Stimulated activated naive B cell treated with anti-CD40 and anti-IgM and Interleukin-4, amounts not matched to agents 10 μg/mL and 1 μg/mL and 100 μg/mL, for 72 hours (primary cell): ENCODE data around the gene ATOSB.
A peak's percentile ranks its signal among the peaks of the same experiment; 100 is the strongest.

ENCODE experiments used
- ATAC-seq, 2 donors: fragments of 150-1000 bp; cut with Tn5 transposase; replicated peaks; 2 replicates each; pipeline ENCODE4 v1.10.0; 2021; ENCODE audit warnings: moderate library complexity in 1 of 2
- DNase-seq: peaks from one replicate; pipeline ENCODE4 v3.0.0; 2021
- H3K27ac Mint-ChIP-seq: one replicate; pipeline ENCODE4 v1.8.0; 2022; ENCODE audit warnings: mild to moderate bottlenecking, mixed read lengths
- H3K27me3 Mint-ChIP-seq, 2 donors: one replicate each; pipeline ENCODE4 v1.8.0; 2022; ENCODE audit warnings: mixed read lengths in 2 of 2
- H3K36me3 Mint-ChIP-seq, 2 donors: one replicate each; pipeline ENCODE4 v1.8.0; 2022; ENCODE audit warnings: mixed read lengths in 2 of 2, mild to moderate bottlenecking in 1 of 2
- H3K4me1 Mint-ChIP-seq, 2 donors: one replicate each; pipeline ENCODE4 v1.8.0; 2022; ENCODE audit warnings: mixed read lengths in 2 of 2, mild to moderate bottlenecking in 1 of 2
- H3K4me3 Mint-ChIP-seq, 2 donors: one replicate each; pipeline ENCODE4 v1.8.0; 2022; ENCODE audit warnings: mild to moderate bottlenecking in 2 of 2, mixed read lengths in 2 of 2, moderate library complexity in 1 of 2
- H3K9me3 Mint-ChIP-seq, 2 donors: one replicate each; pipeline ENCODE4 v1.8.0; 2022; ENCODE audit warnings: mixed read lengths in 2 of 2, mild to moderate bottlenecking in 1 of 2

The ATOSB gene

DNA sequence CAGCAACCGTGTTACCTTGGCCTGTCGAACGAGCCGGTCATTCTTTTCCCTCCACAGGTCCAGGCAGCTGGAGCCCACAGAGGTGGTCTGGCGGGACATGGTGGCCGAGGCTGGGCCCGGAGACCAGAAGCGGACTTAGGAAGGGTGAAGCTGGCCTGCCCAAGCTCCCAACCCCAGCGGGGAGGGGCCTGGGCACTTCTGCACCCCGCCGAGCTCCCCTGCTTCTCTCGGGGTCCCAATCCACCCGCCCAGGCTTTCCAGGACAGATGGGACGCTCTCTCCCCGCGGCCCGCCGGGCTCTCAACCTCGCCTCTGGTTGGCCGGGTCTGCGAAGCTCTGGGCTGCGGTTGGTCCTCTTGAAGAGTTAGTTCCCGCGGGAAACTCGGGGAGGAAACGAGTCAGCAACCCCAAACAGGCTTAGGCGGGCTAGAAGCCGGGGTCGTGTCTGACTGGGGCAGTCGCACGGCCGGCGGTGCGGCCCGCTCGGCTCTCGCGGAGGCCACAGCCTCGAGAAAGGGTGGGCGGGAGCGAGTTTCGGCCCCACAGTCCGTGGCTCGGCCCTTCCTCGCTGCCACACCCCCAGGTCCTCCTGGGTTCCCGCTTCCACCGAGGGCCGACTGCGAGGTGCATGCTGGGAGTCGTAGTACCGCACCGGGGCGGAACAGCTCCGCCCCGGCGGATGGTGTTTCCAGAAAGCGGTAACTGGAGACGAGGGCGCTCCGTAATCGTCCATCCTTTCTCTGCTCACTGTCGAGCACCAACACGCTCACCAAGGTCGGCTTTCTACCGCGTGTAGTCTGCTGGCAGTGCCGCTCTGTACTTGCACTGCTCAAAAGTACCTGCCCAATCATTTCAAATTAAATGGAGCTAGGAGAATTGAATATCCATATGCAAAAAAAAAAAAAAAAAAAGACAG lies 36.0 kb downstream of the ATOSB start, which contains the start of gene FANCG:
TSS of gene FANCG (minus strand) at position 517 of the 916 bp plus-strand sequence. CDS start at position 99, 418 bp downstream.
- ATAC-seq = peak; percentile 92 to 95
- Mint-ChIP-seq H3K4me3 (peak within 1 kb of the TSS; percentile 97 to 99), H3K27ac (peak within 1 kb of the TSS; percentile 99), H3K27me3 (no peaks in the 10 kb centered on the region), H3K9me3 (no peaks in the 10 kb centered on the region), H3K4me1 (peaks cover 24 to 40% of the 10 kb centered on the region in 2 donors), H3K36me3 (peaks cover 9 to 31% of the 10 kb centered on the region in 2 donors)
- peak; percentile 88 for DNase-seq

- Mint-ChIP-seq H3K4me3 (peak overlapping the region; percentile 97 to 99), H3K9me3 (no peaks in the 10 kb centered on the region), H3K27me3 (no peaks in the 10 kb centered on the region), H3K4me1 (peaks cover 24 to 45% of the 10 kb centered on the region in 2 donors), H3K27ac (peak overlapping the region; percentile 99), H3K36me3 (peaks cover 15 to 37% of the 10 kb centered on the region in 2 donors)
- ATAC-seq (peak in 1 of 2 donors; percentile 0), DNase-seq (no peak)
These were observed 36.6 kb downstream of the ATOSB start for GRCh38 chr9:35079041-35079425.

DNA sequence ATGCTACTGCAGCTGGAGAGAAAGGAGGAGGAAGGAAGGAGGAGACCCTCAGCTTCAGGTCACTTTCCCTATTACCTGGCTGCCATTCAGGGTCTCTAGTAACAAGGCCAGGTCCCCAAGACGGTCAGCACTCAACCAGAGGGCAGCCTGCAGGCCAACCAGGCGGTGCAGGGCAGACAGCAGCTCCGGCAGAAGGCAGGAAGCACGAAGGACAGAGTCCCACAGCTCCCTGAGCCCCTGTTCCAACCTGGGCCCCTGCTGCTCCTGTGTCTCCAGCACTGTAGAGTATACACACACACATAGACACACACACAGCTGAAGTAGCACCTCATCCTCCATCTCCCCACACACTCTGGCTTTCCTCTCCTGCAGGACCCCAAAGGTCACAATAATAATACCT lies 37.6 kb downstream of the ATOSB start:
- peaks cover 21 to 44% of the 10 kb centered on the region in 2 donors for H3K36me3 Mint-ChIP-seq
- peak overlapping the region; percentile 97 to 99 for H3K4me3 Mint-ChIP-seq
- no peak for ATAC-seq
- no peaks in the 10 kb centered on the region for H3K9me3 Mint-ChIP-seq
- H3K4me1 Mint-ChIP-seq = peaks cover 24 to 55% of the 10 kb centered on the region in 2 donors
- no peak for DNase-seq
- no peaks in the 10 kb centered on the region for H3K27me3 Mint-ChIP-seq
- H3K27ac Mint-ChIP-seq = no peak overlapping the region

DNA sequence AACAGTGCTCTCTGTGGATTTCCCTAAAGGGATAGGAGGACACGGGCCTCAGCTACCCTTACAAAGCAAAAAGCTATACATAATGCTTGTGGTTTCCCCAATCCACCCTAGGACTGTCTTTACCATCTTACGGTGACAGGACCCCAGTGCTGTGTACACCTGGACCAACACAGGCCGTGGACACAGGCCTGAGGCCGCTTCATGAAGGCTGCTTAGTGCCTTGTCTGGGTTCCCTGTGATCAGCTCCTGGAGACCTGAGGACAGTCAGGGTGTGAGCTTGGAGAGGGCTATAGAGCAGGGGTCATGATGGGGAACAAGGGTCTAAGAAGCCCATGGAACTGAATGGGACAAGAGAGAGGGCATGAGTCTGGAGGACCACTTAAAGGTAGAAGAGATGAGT lies 38.8 kb downstream of the ATOSB start:
- peaks cover 29 to 58% of the 10 kb centered on the region in 2 donors for H3K4me1 Mint-ChIP-seq
- peaks cover 21 to 44% of the 10 kb centered on the region in 2 donors for H3K36me3 Mint-ChIP-seq
- H3K4me3 Mint-ChIP-seq = no peak overlapping the region
- H3K27ac Mint-ChIP-seq = no peak overlapping the region
- H3K9me3 Mint-ChIP-seq = no peaks in the 10 kb centered on the region
- ATAC-seq (no peak), DNase-seq (no peak)
- no peaks in the 10 kb centered on the region for H3K27me3 Mint-ChIP-seq

- DNase-seq = no peak
- Mint-ChIP-seq H3K36me3 (peaks cover 32 to 55% of the 10 kb centered on the region in 2 donors), H3K4me1 (peaks cover 33 to 65% of the 10 kb centered on the region in 2 donors), H3K4me3 (no peak overlapping the region), H3K27ac (no peak overlapping the region), H3K9me3 (no peaks in the 10 kb centered on the region), H3K27me3 (no peaks in the 10 kb centered on the region)
- ATAC-seq = no peak
These were observed 40.3 kb downstream of the ATOSB start for GRCh38 chr9:35075358-35075757.

DNA sequence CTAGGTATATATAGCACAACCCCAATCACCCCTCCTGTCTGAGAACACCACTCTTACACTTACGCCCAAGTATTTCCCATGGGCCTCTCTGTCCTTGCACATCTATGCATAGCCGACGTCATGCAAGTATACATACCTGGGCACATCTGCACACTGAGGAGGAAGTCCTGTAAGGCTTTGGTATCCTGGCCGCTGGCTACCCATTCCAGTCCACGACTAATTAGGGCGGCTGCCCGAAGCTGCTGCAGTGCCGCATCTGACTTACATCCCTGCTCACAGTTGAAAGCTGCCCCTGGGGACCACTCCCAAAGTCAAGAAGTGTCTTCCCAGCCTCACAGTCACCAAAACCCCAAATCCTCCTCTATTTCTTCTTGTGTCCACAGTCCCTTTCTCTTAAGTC lies 40.9 kb downstream of the ATOSB start:
- DNase-seq = no peak
- Mint-ChIP-seq H3K4me1 (peaks cover 34 to 65% of the 10 kb centered on the region in 2 donors), H3K27ac (no peak overlapping the region), H3K9me3 (no peaks in the 10 kb centered on the region), H3K36me3 (peaks cover 36 to 59% of the 10 kb centered on the region in 2 donors), H3K27me3 (no peaks in the 10 kb centered on the region), H3K4me3 (no peak overlapping the region)
- ATAC-seq = no peak

DNA sequence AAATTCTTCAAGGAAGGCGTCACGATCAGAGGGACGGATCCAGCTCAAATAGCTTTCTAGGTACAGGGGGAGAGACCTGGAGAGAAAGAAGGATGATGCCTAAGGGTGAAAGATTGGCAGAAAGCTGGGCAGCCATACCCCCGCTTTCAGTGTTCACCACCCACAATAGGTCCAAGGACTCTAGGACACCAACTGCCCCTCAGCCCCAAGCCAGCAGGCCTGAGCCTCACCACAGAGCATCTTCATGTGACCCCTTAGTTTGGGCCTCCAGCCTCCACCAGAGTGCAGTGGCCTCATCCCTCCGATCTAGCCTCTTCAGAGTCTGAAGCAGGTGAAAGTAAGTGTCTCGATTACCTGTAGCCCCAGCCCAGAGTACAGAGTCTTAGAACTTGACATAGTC lies 41.5 kb downstream of the ATOSB start:
- Mint-ChIP-seq H3K4me3 (no peak overlapping the region), H3K36me3 (peaks cover 36 to 59% of the 10 kb centered on the region in 2 donors), H3K27ac (no peak overlapping the region), H3K4me1 (peaks cover 32 to 59% of the 10 kb centered on the region in 2 donors), H3K9me3 (no peaks in the 10 kb centered on the region), H3K27me3 (no peaks in the 10 kb centered on the region)
- no peak for DNase-seq
- no peak for ATAC-seq

GRCh38 chr9:35073279-35073612 lies 42.4 kb downstream of the ATOSB start:
- H3K36me3 Mint-ChIP-seq = peaks cover 38 to 59% of the 10 kb centered on the region in 2 donors
- ATAC-seq = no peak
- H3K4me1 Mint-ChIP-seq = peaks cover 27 to 58% of the 10 kb centered on the region in 2 donors
- H3K27me3 Mint-ChIP-seq = no peaks in the 10 kb centered on the region
- peak overlapping the region; percentile 96 for H3K27ac Mint-ChIP-seq
- H3K9me3 Mint-ChIP-seq = no peaks in the 10 kb centered on the region
- DNase-seq = no peak
- peak overlapping the region; percentile 89 to 95 for H3K4me3 Mint-ChIP-seq

- Mint-ChIP-seq H3K4me3 (peak within 1 kb of the TSS; percentile 89 to 95), H3K27me3 (no peaks in the 10 kb centered on the region), H3K27ac (peak within 1 kb of the TSS; percentile 96), H3K36me3 (peaks cover 44 to 59% of the 10 kb centered on the region in 2 donors), H3K4me1 (peaks cover 26 to 58% of the 10 kb centered on the region in 2 donors), H3K9me3 (no peaks in the 10 kb centered on the region)
- ATAC-seq (peak; percentile 89 to 92), DNase-seq (peak; percentile 98)
These were observed 43.0 kb downstream of the ATOSB start, which contains the start of gene VCP for GRCh38 chr9:35072461-35073278. TSS of gene VCP (minus strand) at chr9:35072625. CDS start at chr9:35072353, 272 bp downstream.

DNA sequence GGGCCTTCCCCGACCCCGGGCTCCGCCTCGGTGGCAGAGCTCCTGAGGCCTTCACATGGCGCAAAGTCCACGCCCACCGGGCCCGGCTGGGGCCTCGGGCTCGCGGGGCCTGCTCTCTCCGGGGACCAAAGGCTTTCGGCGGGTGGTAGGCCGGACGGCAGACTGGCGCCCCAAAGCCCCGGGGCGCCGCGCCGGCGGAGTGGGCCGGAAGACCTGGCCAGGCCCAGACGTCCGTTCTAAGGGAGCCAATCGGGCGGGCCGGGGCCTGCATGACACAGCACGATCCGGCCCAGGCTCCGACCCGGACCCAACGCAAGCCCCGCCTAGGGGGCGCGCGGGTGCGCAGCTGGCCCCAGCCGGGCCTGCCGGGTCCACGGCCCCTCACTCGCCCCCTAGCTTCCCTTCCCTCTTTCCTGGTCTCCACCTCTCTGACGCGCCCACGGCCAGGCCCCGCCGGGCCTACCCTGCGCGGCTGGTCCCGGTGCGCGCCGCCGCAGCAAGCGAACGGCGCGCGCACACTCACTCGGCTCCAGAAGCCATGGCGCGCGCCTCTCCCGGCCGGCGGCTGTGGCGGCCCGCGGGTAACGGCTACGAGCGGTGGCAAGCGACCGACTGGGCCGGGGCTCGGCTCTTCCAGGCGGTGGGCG lies 43.7 kb downstream of the ATOSB start:
- ATAC-seq (peak; percentile 73 to 78), DNase-seq (peak; percentile 74)
- Mint-ChIP-seq H3K9me3 (no peaks in the 10 kb centered on the region), H3K36me3 (peaks cover 48 to 63% of the 10 kb centered on the region in 2 donors), H3K4me3 (peak overlapping the region; percentile 89 to 95), H3K27me3 (no peaks in the 10 kb centered on the region), H3K4me1 (peaks cover 29 to 57% of the 10 kb centered on the region in 2 donors), H3K27ac (peak overlapping the region; percentile 96)

DNA sequence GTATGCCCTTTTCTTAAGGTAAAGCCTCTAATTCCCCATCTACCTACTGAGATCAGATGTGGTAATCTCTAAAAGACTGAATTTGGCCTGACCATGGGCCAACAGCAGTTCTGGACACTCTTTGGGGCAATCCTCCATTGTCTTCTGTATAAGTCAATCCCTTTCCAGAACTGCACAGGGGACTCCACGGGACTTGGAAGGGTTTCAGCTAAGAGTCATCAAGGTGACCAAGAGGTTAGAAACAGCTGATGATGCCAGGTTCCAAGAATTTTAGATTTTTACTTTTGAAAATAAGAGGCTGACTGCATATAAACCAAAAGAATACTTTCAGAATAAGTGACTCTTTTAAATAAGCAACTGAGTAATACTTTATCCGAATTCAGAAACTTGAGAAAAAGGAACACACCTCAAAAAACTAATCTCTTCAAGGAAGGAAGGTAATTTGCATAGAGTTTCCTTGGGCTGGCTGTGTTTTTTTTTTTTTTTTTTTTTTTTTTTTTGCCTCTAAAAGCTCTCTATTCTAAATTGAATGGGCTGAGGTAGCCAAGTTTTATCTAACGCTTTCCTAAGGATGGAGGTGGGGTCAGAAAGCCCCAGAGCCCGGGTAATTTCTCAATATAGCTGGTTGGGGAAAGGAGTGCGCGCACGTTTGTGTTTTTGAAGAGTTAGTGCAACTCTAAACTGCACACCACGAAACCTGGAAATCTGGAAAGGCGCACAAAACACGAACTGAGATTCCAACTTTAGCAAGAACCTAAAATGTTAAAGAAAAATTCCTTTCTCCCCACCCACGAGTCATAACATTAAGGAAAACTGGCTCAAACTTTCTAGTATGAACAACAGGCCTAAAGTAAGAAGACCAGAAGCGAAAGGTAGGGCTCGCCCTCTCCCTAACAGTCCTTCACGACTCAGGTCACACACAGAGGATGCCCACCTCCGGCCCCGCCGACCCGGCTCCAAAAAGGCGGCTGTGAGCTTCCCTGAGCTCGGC lies 44.5 kb downstream of the ATOSB start:
- peaks cover 27 to 57% of the 10 kb centered on the region in 2 donors for H3K4me1 Mint-ChIP-seq
- no peaks in the 10 kb centered on the region for H3K27me3 Mint-ChIP-seq

GRCh38 chr9:35069020-35069419 lies 46.6 kb downstream of the ATOSB start:
- no peaks in the 10 kb centered on the region for H3K27me3 Mint-ChIP-seq
- no peak overlapping the region for H3K4me3 Mint-ChIP-seq
- no peak overlapping the region for H3K27ac Mint-ChIP-seq
- no peaks in the 10 kb centered on the region for H3K9me3 Mint-ChIP-seq
- H3K36me3 Mint-ChIP-seq = peaks cover 37 to 50% of the 10 kb centered on the region in 2 donors
- H3K4me1 Mint-ChIP-seq = peaks cover 24 to 46% of the 10 kb centered on the region in 2 donors
- ATAC-seq (no peak), DNase-seq (no peak)

More for the DNA sequence above, 44.5 kb downstream of the ATOSB start:
- ATAC-seq (no peak), DNase-seq (no peak)
- peak overlapping the region; percentile 96 for H3K27ac Mint-ChIP-seq
- peak overlapping the region; percentile 89 to 95 for H3K4me3 Mint-ChIP-seq
- H3K9me3 Mint-ChIP-seq = no peaks in the 10 kb centered on the region
- peaks cover 47 to 61% of the 10 kb centered on the region in 2 donors for H3K36me3 Mint-ChIP-seq

DNA sequence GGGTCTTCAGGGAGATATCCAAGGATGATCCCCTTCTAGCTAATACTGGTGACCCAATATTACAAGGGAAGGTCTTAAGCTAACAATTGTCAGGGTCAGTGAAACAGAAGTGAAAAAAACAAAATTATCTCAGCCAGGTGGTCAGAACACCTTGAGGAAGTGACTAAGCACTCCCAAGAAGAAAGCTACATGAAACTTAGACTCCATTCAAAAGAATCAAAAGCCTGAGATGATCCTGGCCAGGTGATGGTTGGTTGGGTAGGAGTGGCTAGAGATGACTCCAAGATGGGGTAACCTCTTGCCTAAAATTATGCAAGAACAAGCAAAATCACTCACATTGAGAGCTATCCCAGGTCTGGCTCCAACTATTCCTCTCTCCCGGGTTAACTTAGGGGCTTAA lies 48.6 kb downstream of the ATOSB start:
- Mint-ChIP-seq H3K36me3 (peaks cover 43 to 60% of the 10 kb centered on the region in 2 donors), H3K27me3 (no peaks in the 10 kb centered on the region), H3K27ac (peak overlapping the region; percentile 31), H3K4me3 (no peak overlapping the region), H3K9me3 (no peaks in the 10 kb centered on the region), H3K4me1 (peaks cover 19 to 33% of the 10 kb centered on the region in 2 donors)
- DNase-seq = no peak
- no peak for ATAC-seq
